Keratinocyte (primary cell): ENCODE measurements around the gene LTBP3. TPM values are rescaled to one million over a fixed set of nuclear protein-coding genes. Genes with fewer than 3 reads are reported as not detected.

ENCODE experiments used
- DNase-seq: peaks from one replicate; pipeline ENCODE4 v3.0.0-alpha.2; 2011; ENCODE audit warnings: low read depth, missing footprints, low spot score
- FAIRE-seq: peaks from 2 replicates; lab custom pipeline; 2011; peaks lifted over from hg19 to GRCh38; lab: Jason Lieb, UNC
- H2AFZ ChIP-seq: 2 replicates; pipeline ENCODE4 v1.6.0; 2012; ENCODE audit warnings: low read length, control low read depth, inconsistent platforms; ENCODE audit not compliant: control insufficient read depth
- H3K27ac ChIP-seq: 2 replicates; pipeline ENCODE4 v1.5.1; 2011; ENCODE audit warnings: low read length; ENCODE audit not compliant: control insufficient read depth, insufficient read depth
- H3K27me3 ChIP-seq: 3 replicates; pipeline ENCODE4 v1.6.0; 2011; ENCODE audit warnings: low read length; ENCODE audit not compliant: control insufficient read depth, insufficient read depth; ENCODE audit errors: extremely low read depth
- H3K36me3 ChIP-seq, 2 experiments: 2 replicates in 1 of 2; 3 replicates in 1 of 2; pipeline ENCODE4 v1.5.1; 2011; ENCODE audit warnings: low read length in 2 of 2, mild to moderate bottlenecking in 1 of 2; ENCODE audit not compliant: control insufficient read depth in 2 of 2, insufficient read depth in 2 of 2; ENCODE audit errors: extremely low read depth in 1 of 2
- H3K4me1 ChIP-seq: 3 replicates; pipeline ENCODE4 v1.5.1; 2011; ENCODE audit warnings: low read length; ENCODE audit not compliant: control insufficient read depth, insufficient read depth; ENCODE audit errors: extremely low read depth
- H3K4me2 ChIP-seq: 3 replicates; pipeline ENCODE4 v1.6.0; 2011; ENCODE audit warnings: low read depth, low read length; ENCODE audit not compliant: control insufficient read depth, insufficient read depth; ENCODE audit errors: extremely low read depth
- H3K4me3 ChIP-seq, 3 experiments: fragments of 200-600 bp in 1 of 3; sonication (generic) in 1 of 3; 2 replicates in 2 of 3; 3 replicates in 1 of 3; pipeline ENCODE4 v1.5.1; 2011 to 2016; ENCODE audit warnings: low read length in 3 of 3, mild to moderate bottlenecking in 3 of 3, control low read depth in 2 of 3, inconsistent platforms in 1 of 3, low read depth in 1 of 3, mixed read lengths in 1 of 3, mixed run types in 1 of 3, moderate library complexity in 1 of 3; ENCODE audit not compliant: control insufficient read depth in 2 of 3, insufficient read depth in 2 of 3; ENCODE audit errors: extremely low read depth in 1 of 3
- H3K79me2 ChIP-seq: 2 replicates; pipeline ENCODE4 v1.6.0; 2012; ENCODE audit warnings: low read length; ENCODE audit not compliant: control insufficient read depth, insufficient read depth
- H3K9ac ChIP-seq: 3 replicates; pipeline ENCODE4 v1.6.0; 2011; ENCODE audit warnings: low read length; ENCODE audit not compliant: control insufficient read depth, insufficient read depth; ENCODE audit errors: extremely low read depth
- H3K9me1 ChIP-seq: 3 replicates; pipeline ENCODE4 v1.6.0; 2011; ENCODE audit warnings: low read length; ENCODE audit not compliant: control insufficient read depth, insufficient read depth; ENCODE audit errors: extremely low read depth
- H3K9me3 ChIP-seq: 2 replicates; pipeline ENCODE4 v1.5.1; 2012; ENCODE audit warnings: low read depth, low read length; ENCODE audit not compliant: control insufficient read depth
- H4K20me1 ChIP-seq: 3 replicates; pipeline ENCODE4 v1.6.0; 2011; ENCODE audit warnings: low read length; ENCODE audit not compliant: control insufficient read depth, insufficient read depth; ENCODE audit errors: extremely low read depth
- EZH2 ChIP-seq: IDR thresholded peaks from one replicate; pipeline ENCODE4 v1.6.1; 2012; ENCODE audit warnings: inconsistent platforms, mild to moderate bottlenecking, low read length, moderate library complexity
- dilution Hi-C: fragments of 300-500 bp; cut with MboI; formaldehyde crosslinking; loops from one replicate; pipeline ENCODE4 v1.7.0; 2020; ENCODE audit warnings: low sequenced_read_pairs; ENCODE audit not compliant: extremely low pct_ligation_motif_present
- polyA plus RNA-seq, 5 experiments: library from polyadenylated mRNA; depleted of rRNA in 3 of 5; stranded (reverse) in 3 of 5; stranded (forward) in 1 of 5; unstranded in 1 of 5; fragments of >200 nt; gene quantifications; 1 replicate in 1 of 5; 2 replicates in 3 of 5; 3 replicates in 1 of 5; pipeline versions ENCODE4 v1.2.1 to v1.2.3, GENCODE V29; 2011 to 2012; ENCODE audit warnings: missing spikeins in 2 of 5, low read depth in 1 of 5, low replicate concordance in 1 of 5
- TF ChIP-seq, protein P1 (sequence below), 3 experiments: IDR thresholded peaks in 1 of 3; conservative IDR thresholded peaks in 1 of 3; optimal IDR thresholded peaks in 1 of 3; 2 replicates in 2 of 3; 3 replicates in 1 of 3; pipeline versions ENCODE3 to v1.5.1; 2011; ENCODE audit warnings: low read length in 3 of 3, mild to moderate bottlenecking in 3 of 3, moderate library complexity in 2 of 3, control low read depth in 1 of 3, inconsistent platforms in 1 of 3; ENCODE audit not compliant: insufficient read depth in 2 of 3; ENCODE audit errors: extremely low read depth in 1 of 3

Gene LTBP3
- polyA plus RNA-seq, 1 donor (not counting 4 experiments of a cell fraction or from before 2014, with no cell fraction given), result 9.1 TPM

DNA sequence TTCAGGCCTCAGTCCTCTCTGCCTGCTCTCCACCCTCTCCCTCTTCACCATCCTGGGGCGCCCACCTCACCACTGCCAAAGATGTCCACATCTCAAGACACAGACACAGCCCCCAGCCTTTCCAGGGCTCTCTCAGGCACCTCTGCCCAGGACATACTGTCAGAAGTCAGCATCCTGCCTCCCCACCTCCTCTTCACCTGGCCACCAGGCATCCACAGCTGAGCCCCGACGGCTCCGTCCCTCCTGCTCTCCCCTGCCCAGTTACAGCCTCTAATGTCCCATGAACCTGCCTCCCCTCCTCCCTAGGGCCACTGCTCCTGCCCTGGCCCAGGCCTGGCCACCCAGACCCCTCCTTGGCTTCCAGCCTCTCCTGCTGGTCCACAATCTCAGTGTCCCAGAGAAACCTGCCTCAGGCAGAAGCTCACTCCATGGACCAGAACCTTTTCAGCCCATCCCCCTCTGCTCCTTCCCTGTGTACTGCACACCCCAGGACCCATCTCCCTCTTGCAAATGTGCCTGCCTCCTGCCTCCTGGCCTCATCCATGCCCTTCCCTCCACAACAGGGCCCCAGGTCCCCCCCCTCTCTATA lies 3.2 kb downstream of the LTBP3 start:
- TF ChIP-seq, protein P1, sequence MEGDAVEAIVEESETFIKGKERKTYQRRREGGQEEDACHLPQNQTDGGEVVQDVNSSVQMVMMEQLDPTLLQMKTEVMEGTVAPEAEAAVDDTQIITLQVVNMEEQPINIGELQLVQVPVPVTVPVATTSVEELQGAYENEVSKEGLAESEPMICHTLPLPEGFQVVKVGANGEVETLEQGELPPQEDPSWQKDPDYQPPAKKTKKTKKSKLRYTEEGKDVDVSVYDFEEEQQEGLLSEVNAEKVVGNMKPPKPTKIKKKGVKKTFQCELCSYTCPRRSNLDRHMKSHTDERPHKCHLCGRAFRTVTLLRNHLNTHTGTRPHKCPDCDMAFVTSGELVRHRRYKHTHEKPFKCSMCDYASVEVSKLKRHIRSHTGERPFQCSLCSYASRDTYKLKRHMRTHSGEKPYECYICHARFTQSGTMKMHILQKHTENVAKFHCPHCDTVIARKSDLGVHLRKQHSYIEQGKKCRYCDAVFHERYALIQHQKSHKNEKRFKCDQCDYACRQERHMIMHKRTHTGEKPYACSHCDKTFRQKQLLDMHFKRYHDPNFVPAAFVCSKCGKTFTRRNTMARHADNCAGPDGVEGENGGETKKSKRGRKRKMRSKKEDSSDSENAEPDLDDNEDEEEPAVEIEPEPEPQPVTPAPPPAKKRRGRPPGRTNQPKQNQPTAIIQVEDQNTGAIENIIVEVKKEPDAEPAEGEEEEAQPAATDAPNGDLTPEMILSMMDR (optimal IDR thresholded peaks at IDR 0.05 in 1 of 3, IDR thresholded peaks at IDR 0.05 in 1 of 3, conservative IDR thresholded peaks at IDR 0.05 in 1 of 3; ENCODE audit: extremely low read depth in 1 of 3, insufficient read depth in 2 of 3, low read length in 3 of 3), result no peak
- TF ChIP-seq EZH2, result no peak
- Histone ChIP-seq H3K36me3 (no peaks in the 10 kb centered on the region), H3K27ac (no peak overlapping the region), H3K9me3 (no peaks in the 10 kb centered on the region), H3K9ac (no peak overlapping the region), H3K79me2 (no peaks in the 10 kb centered on the region), H2AFZ (no peak overlapping the region), H3K4me2 (no peak overlapping the region), H3K4me1 (peaks cover 38% of the 10 kb centered on the region), H3K9me1 (peaks cover 2% of the 10 kb centered on the region), H4K20me1 (no peaks in the 10 kb centered on the region), H3K27me3 (no peaks in the 10 kb centered on the region), H3K4me3 (no peak overlapping the region)
- FAIRE-seq (no peak), DNase-seq (no peak)
- dilution Hi-C loops, result no loop called here

DNA sequence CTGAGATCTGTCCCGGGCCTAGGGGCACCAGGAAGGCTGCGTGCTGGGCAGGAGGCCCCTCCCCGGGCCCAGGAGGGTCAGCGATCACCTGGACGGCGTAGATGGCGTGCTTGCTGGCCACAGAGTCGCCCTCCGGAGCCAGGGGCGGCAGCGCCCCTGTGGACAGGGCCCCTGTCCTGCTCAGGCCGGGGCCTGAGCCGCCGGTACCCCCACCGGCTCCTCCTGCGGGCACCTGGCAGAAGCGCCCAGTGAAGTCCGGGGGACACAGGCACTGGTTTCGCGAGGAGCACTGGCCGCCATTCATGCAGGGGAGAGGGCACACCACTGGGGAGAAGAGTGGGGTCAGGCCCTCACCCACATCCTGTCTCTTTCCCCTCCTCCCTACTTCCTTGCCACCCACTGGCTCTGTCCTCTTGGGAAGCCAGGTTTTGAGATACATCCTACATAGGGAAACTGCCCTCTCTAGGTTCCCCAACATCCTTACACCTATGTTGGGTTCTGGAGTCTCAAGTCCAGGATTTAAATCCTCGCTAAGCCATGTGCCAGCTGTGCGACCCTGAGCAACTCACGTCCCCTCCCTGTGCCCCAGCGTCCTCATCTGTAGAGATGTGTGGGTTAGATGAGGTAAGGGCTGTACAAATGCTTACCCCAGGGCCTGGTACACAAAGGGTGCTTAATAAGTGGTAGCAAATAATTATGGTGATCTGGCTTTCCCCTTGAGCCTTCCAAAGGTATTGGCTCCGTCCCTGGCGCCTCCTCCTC lies 3.9 kb downstream of the LTBP3 start:
- H3K9ac ChIP-seq, result no peak overlapping the region
- no peak for DNase-seq
- no peak for TF ChIP-seq EZH2
- TF ChIP-seq, protein P1 (optimal IDR thresholded peaks at IDR 0.05 in 1 of 3, IDR thresholded peaks at IDR 0.05 in 1 of 3, conservative IDR thresholded peaks at IDR 0.05 in 1 of 3; ENCODE audit: extremely low read depth in 1 of 3, insufficient read depth in 2 of 3, low read length in 3 of 3), result no peak
- dilution Hi-C loops, result no loop called here
- peaks cover 2% of the 10 kb centered on the region for H3K9me1 ChIP-seq
- H3K9me3 ChIP-seq, result no peaks in the 10 kb centered on the region
- no peak overlapping the region for H3K4me2 ChIP-seq
- no peaks in the 10 kb centered on the region for H3K79me2 ChIP-seq
- no peak overlapping the region for H3K4me3 ChIP-seq
- no peak overlapping the region for H3K27ac ChIP-seq
- H4K20me1 ChIP-seq, result no peaks in the 10 kb centered on the region
- H3K27me3 ChIP-seq, result no peaks in the 10 kb centered on the region
- H3K4me1 ChIP-seq, result peaks cover 31% of the 10 kb centered on the region
- FAIRE-seq, result no peak
- no peaks in the 10 kb centered on the region for H3K36me3 ChIP-seq
- no peak overlapping the region for H2AFZ ChIP-seq
